Breast epithelium (tissue), 3 donors: ENCODE measurements around the gene KCND2.

ENCODE experiments used
- POLR2A ChIP-seq: fragments of 450-650 bp; IDR thresholded peaks from one replicate; pipeline ENCODE4 v1.6.1; 2016; ENCODE audit warnings: antibody characterized with exemption, mild to moderate bottlenecking, moderate library complexity
- POLR2AphosphoS5 ChIP-seq, 3 donors: sonication (generic); formaldehyde crosslinking; IDR thresholded peaks; one replicate each; pipeline ENCODE4 v1.6.1; 2017; ENCODE audit warnings: antibody characterized with exemption in 3 of 3

GRCh38 chr7:120780938-120781337 is 508.0 kb downstream of the KCND2 start:
- no peak for TF ChIP-seq POLR2A
- no peak for TF ChIP-seq POLR2AphosphoS5 (IDR thresholded peaks at IDR 0.05)
